Loucy (cell line): ENCODE measurements around the gene ARIH1.

Source experiments
- H2AFZ ChIP-seq: fragments of 200-600 bp; sonication (generic); 2 replicates; pipeline ENCODE4 v1.6.0; 2016; ENCODE audit warnings: antibody characterized with exemption, mild to moderate bottlenecking, low read length, moderate library complexity
- H3F3A ChIP-seq: fragments of 200-600 bp; 2 replicates; pipeline ENCODE4 v1.6.0; 2016; ENCODE audit warnings: antibody characterized with exemption, low read depth, mild to moderate bottlenecking
- H3K27me3 ChIP-seq: fragments of 200-600 bp; sonication (generic); 2 replicates; pipeline ENCODE4 v1.6.1; 2014; ENCODE audit warnings: low read length, mild to moderate bottlenecking; ENCODE audit not compliant: insufficient read depth, poor library complexity, severe bottlenecking
- H3K36me3 ChIP-seq: fragments of 200-600 bp; sonication (generic); 2 replicates; pipeline ENCODE4 v1.6.1; 2016; ENCODE audit warnings: low read length; ENCODE audit not compliant: insufficient read depth
- H3K4me1 ChIP-seq: fragments of 200-600 bp; sonication (generic); 2 replicates; pipeline ENCODE4 v1.5.1; 2014; ENCODE audit warnings: low read length, mild to moderate bottlenecking; ENCODE audit not compliant: insufficient read depth, poor library complexity, severe bottlenecking
- H3K4me2 ChIP-seq: fragments of 200-600 bp; sonication (generic); 2 replicates; pipeline ENCODE4 v1.6.0; 2014; ENCODE audit warnings: antibody characterized with exemption, low read length, low read depth, mild to moderate bottlenecking; ENCODE audit not compliant: poor library complexity, severe bottlenecking
- H3K4me3 ChIP-seq: fragments of 200-600 bp; sonication (generic); 2 replicates; pipeline ENCODE4 v1.5.1; 2014; ENCODE audit warnings: low read length, mild to moderate bottlenecking, mixed read lengths; ENCODE audit not compliant: poor library complexity, severe bottlenecking
- H3K79me2 ChIP-seq: fragments of 200-600 bp; sonication (generic); 2 replicates; pipeline ENCODE4 v1.6.1; 2014; ENCODE audit warnings: low read length; ENCODE audit not compliant: insufficient read depth
- H3K9ac ChIP-seq: fragments of 200-600 bp; sonication (generic); 2 replicates; pipeline ENCODE4 v1.6.0; 2014; ENCODE audit warnings: mild to moderate bottlenecking, low read depth, low read length, moderate library complexity; ENCODE audit not compliant: poor library complexity, severe bottlenecking
- H3K9me2 ChIP-seq: fragments of 200-600 bp; sonication (generic); replicated peaks from 2 replicates; pipeline ENCODE4 v1.6.1; 2016; ENCODE audit warnings: low read depth, low read length, mixed read lengths
- H3K9me3 ChIP-seq: fragments of 200-600 bp; sonication (generic); 2 replicates; pipeline ENCODE4 v1.6.1; 2014; ENCODE audit warnings: mild to moderate bottlenecking, antibody characterized with exemption, low read length, low read depth; ENCODE audit not compliant: insufficient read depth
- H4K20me1 ChIP-seq: fragments of 200-600 bp; sonication (generic); 2 replicates; pipeline ENCODE4 v1.6.0; 2014; ENCODE audit warnings: antibody characterized with exemption, low read length, mild to moderate bottlenecking; ENCODE audit not compliant: insufficient read depth, poor library complexity, severe bottlenecking
- EZH2phosphoT487 ChIP-seq: fragments of 200-600 bp; IDR thresholded peaks from 2 replicates; pipeline ENCODE4 v1.6.1; 2018; ENCODE audit warnings: antibody characterized with exemption, mild to moderate bottlenecking, moderate library complexity, borderline replicate concordance
- TF ChIP-seq, protein P1 (sequence below): fragments of 200-600 bp; sonication (generic); conservative IDR thresholded peaks from 2 replicates; pipeline ENCODE4 v1.5.1; 2014; ENCODE audit warnings: mild to moderate bottlenecking, antibody characterized with exemption, low read length

ARIH1 gene

DNA sequence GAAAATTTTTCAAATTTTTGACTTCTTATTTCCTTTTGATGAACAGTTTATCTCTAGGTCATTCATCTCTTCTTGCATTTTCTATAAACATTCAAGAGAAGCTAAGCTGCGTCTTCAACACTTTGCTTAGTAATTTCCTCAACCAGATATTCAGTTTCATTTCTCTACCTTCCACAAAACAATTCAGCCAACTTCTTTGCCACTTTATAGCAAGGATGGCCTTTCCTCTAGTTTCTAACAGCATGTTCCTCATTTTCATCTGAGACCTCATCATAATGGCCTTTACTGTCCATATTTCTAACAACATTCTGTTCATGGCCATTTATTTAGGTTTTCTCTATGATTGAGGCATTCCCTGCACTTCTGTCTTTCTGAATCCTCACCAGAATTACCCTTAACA is 90.0 kb downstream of the ARIH1 start:
- H3K4me2 ChIP-seq: no peak overlapping the region
- no peaks in the 10 kb centered on the region for H3K4me1 ChIP-seq
- H3K9me2 ChIP-seq: no peaks in the 10 kb centered on the region
- TF ChIP-seq, protein P1, sequence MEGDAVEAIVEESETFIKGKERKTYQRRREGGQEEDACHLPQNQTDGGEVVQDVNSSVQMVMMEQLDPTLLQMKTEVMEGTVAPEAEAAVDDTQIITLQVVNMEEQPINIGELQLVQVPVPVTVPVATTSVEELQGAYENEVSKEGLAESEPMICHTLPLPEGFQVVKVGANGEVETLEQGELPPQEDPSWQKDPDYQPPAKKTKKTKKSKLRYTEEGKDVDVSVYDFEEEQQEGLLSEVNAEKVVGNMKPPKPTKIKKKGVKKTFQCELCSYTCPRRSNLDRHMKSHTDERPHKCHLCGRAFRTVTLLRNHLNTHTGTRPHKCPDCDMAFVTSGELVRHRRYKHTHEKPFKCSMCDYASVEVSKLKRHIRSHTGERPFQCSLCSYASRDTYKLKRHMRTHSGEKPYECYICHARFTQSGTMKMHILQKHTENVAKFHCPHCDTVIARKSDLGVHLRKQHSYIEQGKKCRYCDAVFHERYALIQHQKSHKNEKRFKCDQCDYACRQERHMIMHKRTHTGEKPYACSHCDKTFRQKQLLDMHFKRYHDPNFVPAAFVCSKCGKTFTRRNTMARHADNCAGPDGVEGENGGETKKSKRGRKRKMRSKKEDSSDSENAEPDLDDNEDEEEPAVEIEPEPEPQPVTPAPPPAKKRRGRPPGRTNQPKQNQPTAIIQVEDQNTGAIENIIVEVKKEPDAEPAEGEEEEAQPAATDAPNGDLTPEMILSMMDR: no peak
- TF ChIP-seq EZH2phosphoT487: no peak
- peaks cover 82% of the 10 kb centered on the region for H3K36me3 ChIP-seq
- no peak overlapping the region for H3K4me3 ChIP-seq
- peaks cover 4% of the 10 kb centered on the region; the same call in 1 of the 2 replicates for H3K79me2 ChIP-seq
- H4K20me1 ChIP-seq: peaks cover 10% of the 10 kb centered on the region
- H3K9me3 ChIP-seq: no peaks in the 10 kb centered on the region
- no peak overlapping the region for H2AFZ ChIP-seq
- H3K27me3 ChIP-seq: no peaks in the 10 kb centered on the region
- H3K9ac ChIP-seq: no peak overlapping the region
- no peaks in the 10 kb centered on the region for H3F3A ChIP-seq

DNA sequence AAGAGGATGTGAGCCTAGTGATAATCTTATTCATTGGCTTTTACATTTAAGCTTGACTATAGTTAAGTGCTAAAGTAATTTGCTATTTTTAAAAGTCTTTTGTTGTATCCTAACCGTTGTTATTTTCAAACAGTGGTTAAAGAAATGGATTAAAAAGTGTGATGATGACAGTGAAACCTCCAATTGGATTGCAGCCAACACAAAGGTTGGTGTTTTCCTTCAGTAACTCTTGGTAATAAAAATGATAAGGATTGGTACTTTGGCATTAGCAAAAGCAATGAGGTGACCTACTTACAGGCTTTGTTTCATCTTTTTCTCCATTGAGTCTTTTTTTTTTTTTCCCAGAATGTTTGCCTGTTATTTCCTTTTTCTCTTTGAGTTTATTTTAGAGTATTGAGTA is 92.8 kb downstream of the ARIH1 start:
- Histone ChIP-seq H2AFZ (no peak overlapping the region), H3K9me3 (no peaks in the 10 kb centered on the region), H4K20me1 (no peaks in the 10 kb centered on the region), H3K4me2 (no peak overlapping the region), H3K36me3 (peaks cover 88% of the 10 kb centered on the region), H3K27me3 (no peaks in the 10 kb centered on the region), H3F3A (no peaks in the 10 kb centered on the region), H3K79me2 (no peaks in the 10 kb centered on the region), H3K9me2 (no peaks in the 10 kb centered on the region), H3K4me1 (no peaks in the 10 kb centered on the region), H3K9ac (no peak overlapping the region), H3K4me3 (no peak overlapping the region)
- TF ChIP-seq, protein P1: no peak
- no peak for TF ChIP-seq EZH2phosphoT487

DNA sequence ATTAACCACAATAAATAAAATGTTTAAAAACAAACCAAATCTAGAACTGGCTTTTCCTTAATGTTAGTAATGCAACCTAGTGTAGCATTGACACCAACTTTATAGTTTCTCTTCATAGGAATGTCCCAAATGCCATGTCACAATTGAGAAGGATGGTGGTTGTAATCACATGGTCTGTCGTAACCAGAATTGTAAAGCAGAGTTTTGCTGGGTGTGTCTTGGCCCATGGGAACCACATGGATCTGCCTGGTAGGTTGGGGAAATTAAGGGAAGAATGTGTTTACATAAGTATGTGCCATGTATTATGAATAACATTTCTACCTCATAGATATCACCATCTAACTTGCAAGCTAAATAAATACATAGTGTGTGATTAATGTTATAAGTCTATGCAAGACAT is 95.9 kb downstream of the ARIH1 start:
- H3K27me3 ChIP-seq: no peaks in the 10 kb centered on the region

More for the DNA sequence above, 95.9 kb downstream of the ARIH1 start:
- H3F3A ChIP-seq: no peaks in the 10 kb centered on the region
- no peaks in the 10 kb centered on the region for H3K9me3 ChIP-seq
- H2AFZ ChIP-seq: no peak overlapping the region
- H3K79me2 ChIP-seq: no peaks in the 10 kb centered on the region
- TF ChIP-seq, protein P1: no peak
- no peak for TF ChIP-seq EZH2phosphoT487
- no peaks in the 10 kb centered on the region for H4K20me1 ChIP-seq
- H3K9me2 ChIP-seq: no peaks in the 10 kb centered on the region
- no peak overlapping the region for H3K4me3 ChIP-seq
- H3K36me3 ChIP-seq: peaks cover 82% of the 10 kb centered on the region
- H3K4me2 ChIP-seq: no peak overlapping the region
- H3K4me1 ChIP-seq: no peaks in the 10 kb centered on the region
- no peak overlapping the region for H3K9ac ChIP-seq
